Testis (tissue), 2 donors: Measurements from ENCODE around the gene COX8A.

Experiments
- POLR2A ChIP-seq: fragments of 450-650 bp; IDR thresholded peaks from one replicate; pipeline ENCODE4 v1.6.1; 2017; ENCODE audit warnings: antibody characterized with exemption, mild to moderate bottlenecking, moderate library complexity
- TF ChIP-seq, protein P1 (sequence below), 3 experiments: fragments of 450-650 bp in 2 of 3; fragments of 200-600 bp in 1 of 3; sonication (generic) in 1 of 3; IDR thresholded peaks; one replicate each; pipeline ENCODE4 v1.5.1; 2016 to 2019; ENCODE audit warnings: antibody characterized with exemption in 3 of 3, mild to moderate bottlenecking in 2 of 3, moderate library complexity in 1 of 3

- TF ChIP-seq, protein P1, sequence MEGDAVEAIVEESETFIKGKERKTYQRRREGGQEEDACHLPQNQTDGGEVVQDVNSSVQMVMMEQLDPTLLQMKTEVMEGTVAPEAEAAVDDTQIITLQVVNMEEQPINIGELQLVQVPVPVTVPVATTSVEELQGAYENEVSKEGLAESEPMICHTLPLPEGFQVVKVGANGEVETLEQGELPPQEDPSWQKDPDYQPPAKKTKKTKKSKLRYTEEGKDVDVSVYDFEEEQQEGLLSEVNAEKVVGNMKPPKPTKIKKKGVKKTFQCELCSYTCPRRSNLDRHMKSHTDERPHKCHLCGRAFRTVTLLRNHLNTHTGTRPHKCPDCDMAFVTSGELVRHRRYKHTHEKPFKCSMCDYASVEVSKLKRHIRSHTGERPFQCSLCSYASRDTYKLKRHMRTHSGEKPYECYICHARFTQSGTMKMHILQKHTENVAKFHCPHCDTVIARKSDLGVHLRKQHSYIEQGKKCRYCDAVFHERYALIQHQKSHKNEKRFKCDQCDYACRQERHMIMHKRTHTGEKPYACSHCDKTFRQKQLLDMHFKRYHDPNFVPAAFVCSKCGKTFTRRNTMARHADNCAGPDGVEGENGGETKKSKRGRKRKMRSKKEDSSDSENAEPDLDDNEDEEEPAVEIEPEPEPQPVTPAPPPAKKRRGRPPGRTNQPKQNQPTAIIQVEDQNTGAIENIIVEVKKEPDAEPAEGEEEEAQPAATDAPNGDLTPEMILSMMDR (IDR thresholded peaks at IDR 0.05): no peak
- no peak for TF ChIP-seq POLR2A
Measured at GRCh38 chr11:64018310-64018709, 43.9 kb downstream of the COX8A start.
